ENCODE results near the gene TET2.
"Not testable (repeated sequence)": the region's sequence is repeated elsewhere in the genome, so short reads cannot be mapped to it uniquely, and the experiment has no call there.

TET2 gene

GRCh38 chr4:105293360-105293759, 146.7 kb downstream of the TET2 start:
- no peak for DNase-seq

GRCh38 chr4:105296672-105297071, 150.0 kb downstream of the TET2 start:
- DNase-seq = no peak

DNA sequence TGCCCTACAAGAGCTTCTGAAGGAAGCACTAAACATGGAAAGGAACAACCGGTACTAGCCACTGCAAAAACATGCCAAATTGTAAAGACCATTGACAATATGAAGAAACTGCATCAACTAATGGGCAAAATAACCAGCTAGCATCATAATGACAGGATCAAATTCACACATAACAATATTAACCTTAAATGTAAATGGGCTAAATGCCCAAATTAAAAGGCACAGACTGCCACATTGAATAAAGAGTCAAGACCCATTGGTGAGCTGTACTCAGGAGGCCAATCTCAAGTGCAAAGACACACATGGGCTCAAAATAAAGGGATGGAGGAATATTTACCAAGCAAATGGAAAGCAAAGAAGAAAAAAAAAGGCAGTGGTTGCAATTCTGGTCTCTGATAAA, 152.4 kb downstream of the TET2 start:
- not testable (repeated sequence) for DNase-seq

GRCh38 chr4:105304085-105304484, 157.4 kb downstream of the TET2 start:
- no peak for DNase-seq

- no peak for DNase-seq
These were observed 158.6 kb downstream of the TET2 start for GRCh38 chr4:105305019-105305836.

- no peak for DNase-seq
These were observed 159.6 kb downstream of the TET2 start for GRCh38 chr4:105306158-105306781.

DNA sequence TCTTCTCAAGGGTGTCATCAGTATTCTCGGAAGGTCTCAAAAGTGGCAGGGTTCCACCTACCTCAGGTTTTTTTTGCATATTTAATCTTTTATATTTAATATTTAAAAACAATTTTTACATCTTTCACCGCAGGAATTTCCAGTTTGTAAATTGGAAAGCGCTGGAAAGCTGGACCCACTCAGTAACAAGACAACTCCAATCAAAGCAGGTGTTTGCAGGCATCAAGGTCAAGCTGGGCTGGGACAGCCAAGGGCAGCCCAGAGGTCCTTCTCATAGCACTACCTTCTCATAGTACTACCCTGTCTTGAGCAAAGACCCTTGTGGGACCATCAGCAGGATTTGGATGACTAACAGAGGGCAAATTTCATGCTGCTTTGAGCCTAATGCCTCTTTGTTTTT, 160.1 kb downstream of the TET2 start:
- DNase-seq = no peak

- DNase-seq = no peak
These were observed 171.8 kb downstream of the TET2 start for GRCh38 chr4:105318486-105318885.

DNA sequence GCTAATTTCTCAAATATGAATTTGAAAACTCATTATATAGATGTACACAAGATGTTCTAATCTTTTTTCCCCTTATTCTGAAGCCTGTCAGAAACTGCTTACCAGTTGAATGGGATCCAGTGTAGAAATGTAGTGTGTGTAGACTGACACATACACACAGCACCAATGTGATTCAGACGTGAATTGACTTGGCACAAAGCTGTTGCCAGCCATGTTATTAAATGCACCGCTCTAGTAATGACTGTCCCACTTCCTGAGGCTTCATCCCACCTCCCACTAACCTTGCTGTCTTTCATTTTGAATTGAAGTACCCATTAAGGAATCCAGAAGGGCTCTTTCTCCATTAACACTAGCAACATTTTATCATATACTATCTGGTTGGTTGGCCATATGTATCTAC, 180.5 kb downstream of the TET2 start:
- DNase-seq = no peak

DNA sequence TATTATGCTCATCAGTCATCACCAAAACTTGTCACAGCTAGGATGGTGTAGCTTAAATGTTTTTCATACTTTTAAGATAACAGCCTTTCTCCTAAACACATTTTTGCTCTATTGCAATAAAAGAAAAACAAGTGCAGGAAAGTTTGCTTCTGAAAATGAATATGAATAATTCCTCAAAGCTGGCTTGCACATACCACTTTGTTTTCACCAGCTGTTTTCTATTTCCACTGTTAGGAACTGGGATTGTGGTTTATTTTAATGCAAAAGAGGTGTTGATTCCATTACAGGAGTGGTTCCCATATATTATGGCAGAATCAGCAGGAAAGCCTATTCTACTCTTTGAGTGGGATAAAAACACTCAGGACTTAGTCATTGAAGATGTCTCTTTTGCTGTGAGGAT, 181.3 kb downstream of the TET2 start:
- DNase-seq = no peak

DNA sequence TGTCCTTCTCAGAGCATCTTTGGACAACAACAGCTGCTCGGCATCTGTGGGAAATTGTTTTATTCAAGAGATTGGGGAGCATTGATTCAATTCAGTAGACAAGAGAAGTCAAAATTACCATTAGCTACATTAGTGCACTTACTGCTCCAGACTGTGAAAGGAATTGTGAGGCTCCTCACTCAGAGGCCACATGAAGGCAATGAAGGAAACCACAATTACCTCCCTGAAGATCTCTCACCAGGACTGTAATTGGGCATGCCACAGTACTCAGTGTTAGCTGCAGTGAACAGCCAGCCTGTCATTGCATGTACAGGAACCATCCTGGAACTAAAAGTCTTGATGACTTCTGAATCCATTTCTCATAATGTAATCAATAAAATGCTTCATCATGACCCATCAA, 182.4 kb downstream of the TET2 start:
- no peak for DNase-seq

Data from CD4-positive, alpha-beta T cell treated with Interleukin-17A for 4 hours (primary cell).